HepG2 (cell line): Measurements from ENCODE around the gene SYNE2. TPM values are rescaled to one million over a fixed set of nuclear protein-coding genes. Genes with fewer than 3 reads are reported as not detected.

Source experiments
- ATAC-seq: fragments of 200-7000 bp; cut with Tn5 transposase; 3 replicates; pipeline ENCODE4 v1.9.1; 2020; ENCODE audit warnings: mild to moderate bottlenecking, moderate library complexity
- BruUV-seq: library from RNA; stranded (reverse); fragments of 400-500 nt; replicated peaks from 2 replicates; lab custom pipeline; 2021; lab: Mats Ljungman, UMichigan
- CTCF ChIA-PET: fragments of 300-600 bp; formaldehyde crosslinking; extraction: SDS; loops from one replicate; lab custom pipeline; 2021; ENCODE audit warnings: low total read pairs, inconsistent platforms, low intra/inter-chr PET ratio; lab: Yijun Ruan, JAX
- POLR2A ChIA-PET: fragments of 350-600 bp; sonication (Branson Sonifier 250); formaldehyde crosslinking; loops from one replicate; lab custom pipeline; 2020; ENCODE audit warnings: antibody characterized with exemption, inconsistent platforms; lab: Yijun Ruan, JAX
- DNase-seq: peaks from one replicate; pipeline ENCODE4 v3.0.0-alpha.2; 2015; ENCODE audit warnings: low spot score
- FAIRE-seq: peaks from 3 replicates; lab custom pipeline; 2011; peaks lifted over from hg19 to GRCh38; lab: Jason Lieb, UNC
- H2AFZ ChIP-seq: one replicate; pipeline ENCODE4 v1.6.1; 2011; ENCODE audit warnings: low read length, inconsistent platforms
- H3K27ac ChIP-seq: fragments of 300-600 bp; 3 replicates; pipeline ENCODE4 v1.8.0; 2011; ENCODE audit warnings: mixed run types, mild to moderate bottlenecking, mixed read lengths, low read length, inconsistent platforms; ENCODE audit not compliant: insufficient read depth; ENCODE audit errors: extremely low read length
- H3K27me3 ChIP-seq, 2 experiments: fragments of 200-600 bp in 1 of 2; 2 replicates in 1 of 2; 3 replicates in 1 of 2; pipeline versions ENCODE4 v1.6.0 to v1.8.0; 2011; ENCODE audit warnings: low read length in 2 of 2, mild to moderate bottlenecking in 2 of 2, moderate library complexity in 2 of 2, inconsistent platforms in 1 of 2; ENCODE audit not compliant: insufficient read depth in 2 of 2, control insufficient read depth in 1 of 2
- H3K36me3 ChIP-seq, 2 experiments: fragments of 200-600 bp in 1 of 2; replicated peaks in 1 of 2; 2 replicates in 1 of 2; 3 replicates in 1 of 2; pipeline versions ENCODE4 v1.5.1 to v1.8.0; 2011; ENCODE audit warnings: low read length in 2 of 2, inconsistent platforms in 1 of 2; ENCODE audit not compliant: insufficient read depth in 2 of 2, control insufficient read depth in 1 of 2
- H3K4me1 ChIP-seq: 2 replicates; pipeline ENCODE4 v1.5.1; 2012; ENCODE audit warnings: low read length, inconsistent platforms; ENCODE audit not compliant: insufficient read depth
- H3K4me2 ChIP-seq: 2 replicates; pipeline ENCODE4 v1.6.0; 2011; ENCODE audit warnings: low read depth, low read length, inconsistent platforms
- H3K4me3 ChIP-seq, 3 experiments: fragments of 200-600 bp in 1 of 3; sonication (generic), shearing (Covaris generic) in 1 of 3; replicated peaks in 1 of 3; 2 replicates each; pipeline ENCODE4 v1.5.1; 2011 to 2016; ENCODE audit warnings: low read length in 3 of 3, inconsistent platforms in 2 of 3, low read depth in 2 of 3, mild to moderate bottlenecking in 2 of 3, control low read depth in 1 of 3, mixed read lengths in 1 of 3; ENCODE audit not compliant: insufficient read depth in 1 of 3
- H3K79me2 ChIP-seq: one replicate; pipeline ENCODE4 v1.6.1; 2011; ENCODE audit warnings: low read length, inconsistent platforms; ENCODE audit not compliant: insufficient read depth
- H3K9ac ChIP-seq: 2 replicates; pipeline ENCODE4 v1.6.0; 2011; ENCODE audit warnings: mild to moderate bottlenecking, low read depth, low read length, inconsistent platforms; ENCODE audit not compliant: insufficient read depth
- H3K9me3 ChIP-seq: 2 replicates; pipeline ENCODE4 v1.5.1; 2012; ENCODE audit warnings: mild to moderate bottlenecking, low read length
- H4K20me1 ChIP-seq: 2 replicates; pipeline ENCODE4 v1.6.0; 2011; ENCODE audit warnings: inconsistent platforms, mild to moderate bottlenecking, low read length, moderate library complexity; ENCODE audit not compliant: insufficient read depth
- KLF9 ChIP-seq: IDR thresholded peaks from 2 replicates; pipeline ENCODE4 v1.6.1; 2016; ENCODE audit warnings: low read depth
- MBNL3 ChIP-seq: fragments of 250-450 bp; sonication (Bioruptor Pico); conservative IDR thresholded peaks from 2 replicates; pipeline ENCODE4 v1.8.0; 2022; ENCODE audit warnings: mild to moderate bottlenecking, inconsistent platforms
- SSRP1 ChIP-seq: IDR thresholded peaks from 2 replicates; pipeline ENCODE4 v1.6.1; 2016; ENCODE audit warnings: control low read depth
- ZNF337 ChIP-seq: sonication (generic); formaldehyde crosslinking; IDR thresholded peaks from 2 replicates; pipeline ENCODE4 v1.5.1; 2020; ENCODE audit warnings: missing genetic modification reagents, low read depth, mild to moderate bottlenecking, borderline replicate concordance
- ZNF367 ChIP-seq: sonication (generic); formaldehyde crosslinking; IDR thresholded peaks from 2 replicates; pipeline ENCODE4 v1.4.0; 2020; ENCODE audit warnings: missing genetic modification reagents, borderline replicate concordance
- ZNF772 ChIP-seq: sonication (generic); formaldehyde crosslinking; IDR thresholded peaks from 2 replicates; pipeline ENCODE4 v1.5.0; 2020; ENCODE audit warnings: mild to moderate bottlenecking, missing genetic modification reagents
- ZNF850 ChIP-seq: sonication (generic); formaldehyde crosslinking; conservative IDR thresholded peaks from 2 replicates; pipeline ENCODE4 v1.9.0; 2021; ENCODE audit warnings: mild to moderate bottlenecking, missing genetic modification reagents
- WGBS: methylation state at CpG from one replicate; pipeline ENCODE4 v1.1.6; 2017; ENCODE audit warnings: low lambda C conversion rate; 5-methylcytosine and 5-hydroxymethylcytosine counted together
- in situ Hi-C: cut with HindIII; loops from 2 replicates; pipeline ENCODE4 v1.10.0; 2017; ENCODE audit warnings: low pct_unique_long_range_greater_than_20kb; ENCODE audit not compliant: extremely low pct_ligation_motif_present
- intact Hi-C: fragments of 100-400 bp; cut with micrococcal nuclease; formaldehyde crosslinking; loops from one replicate; pipeline ENCODE4 v1.10.0; 2022; ENCODE audit not compliant: unreplicated experiment
- polyA plus RNA-seq, 8 experiments: library from polyadenylated mRNA; depleted of rRNA in 3 of 8; stranded (reverse) in 7 of 8; unstranded in 1 of 8; fragments of >200 nt; fragmentation: Illumina TruSeq in 4 of 8; extraction: Trizol in 4 of 8; gene quantifications; 2 replicates each; pipeline versions ENCODE4 v1.2.1 to v1.2.3, GENCODE V29; 2011 to 2016; ENCODE audit warnings: low read depth in 4 of 8, missing spikeins in 1 of 8, mixed read lengths in 1 of 8; ENCODE audit not compliant: insufficient read depth in 1 of 8
- total RNA-seq, 5 experiments: library from RNA; depleted of rRNA; stranded (reverse); fragments of >200 nt; fragmentation: Illumina TruSeq; extraction: Trizol; gene quantifications; 2 replicates each; pipeline ENCODE4 v1.2.3, GENCODE V29; 2016; ENCODE audit warnings: low read depth in 1 of 5
- TF ChIP-seq, protein P1 (sequence below): sonication (generic); formaldehyde crosslinking; IDR thresholded peaks from 2 replicates; pipeline ENCODE4 v1.4.0; 2020; ENCODE audit warnings: mild to moderate bottlenecking, missing genetic modification reagents, borderline replicate concordance
- TF ChIP-seq, protein P2 (sequence below): sonication (generic); formaldehyde crosslinking; IDR thresholded peaks from 2 replicates; pipeline ENCODE4 v1.4.0; 2020; ENCODE audit warnings: missing genetic modification reagents
- TF ChIP-seq, protein P3 (sequence below): sonication (generic); formaldehyde crosslinking; IDR thresholded peaks from 2 replicates; pipeline ENCODE4 v1.5.1; 2020; ENCODE audit warnings: missing genetic modification reagents, mild to moderate bottlenecking, borderline replicate concordance
- TF ChIP-seq, protein P4 (sequence below): sonication (generic); formaldehyde crosslinking; IDR thresholded peaks from 2 replicates; pipeline ENCODE4 v1.8.1; 2023; ENCODE audit warnings: mild to moderate bottlenecking, missing genetic modification reagents
- TF ChIP-seq, protein P5 (sequence below): sonication (generic); formaldehyde crosslinking; IDR thresholded peaks from 2 replicates; pipeline ENCODE4 v1.5.1; 2020; ENCODE audit warnings: missing genetic modification reagents, mild to moderate bottlenecking, borderline replicate concordance

SYNE2 gene
- total and polyA plus RNA-seq, 2 of the 13 experiments (the other 11 are each of a cell fraction or from before 2014, with no cell fraction given), result 6.2 to 13.3 TPM

DNA sequence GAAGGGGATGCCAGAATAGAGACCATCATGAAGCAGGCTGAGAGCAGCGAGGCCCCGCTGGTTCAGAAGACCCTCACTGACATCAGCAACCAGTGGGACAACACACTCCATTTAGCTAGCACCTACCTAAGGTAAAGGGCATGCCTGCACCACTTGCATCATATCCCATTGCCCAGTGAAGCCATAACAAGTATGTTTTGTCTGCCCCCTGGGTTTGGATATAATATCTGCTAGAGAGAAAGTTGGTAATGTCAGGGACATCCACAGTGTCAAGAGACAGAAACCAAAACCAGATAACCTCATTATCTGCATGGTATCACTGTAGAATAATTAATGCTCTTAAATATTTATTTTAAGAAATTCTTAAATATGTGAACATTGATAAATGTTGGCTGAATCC is 173.8 kb downstream of the SYNE2 start:
- no peak for FAIRE-seq
- no peak for ATAC-seq
- no peak overlapping the region for H2AFZ ChIP-seq
- in situ Hi-C loops (no loop called here), intact Hi-C loops (no loop called here)
- H3K4me3 ChIP-seq, result no peak overlapping the region
- H3K4me1 ChIP-seq, result no peaks in the 10 kb centered on the region
- CTCF ChIA-PET, result no interaction called here
- no peaks in the 10 kb centered on the region for H3K79me2 ChIP-seq
- no peak overlapping the region for H3K4me2 ChIP-seq
- H3K9ac ChIP-seq, result no peak overlapping the region
- no TSS peak for BruUV-seq
- H4K20me1 ChIP-seq, result no peaks in the 10 kb centered on the region; the same call in 1 of the 2 replicates
- POLR2A ChIA-PET, result no interaction called here
- no peak overlapping the region for H3K27ac ChIP-seq
- 95% methylated on average over 2 of the region's 2 CpGs for WGBS
- no peak for TF ChIP-seq SSRP1 (CRISPR knock-in tag)
- TF ChIP-seq, protein P1, sequence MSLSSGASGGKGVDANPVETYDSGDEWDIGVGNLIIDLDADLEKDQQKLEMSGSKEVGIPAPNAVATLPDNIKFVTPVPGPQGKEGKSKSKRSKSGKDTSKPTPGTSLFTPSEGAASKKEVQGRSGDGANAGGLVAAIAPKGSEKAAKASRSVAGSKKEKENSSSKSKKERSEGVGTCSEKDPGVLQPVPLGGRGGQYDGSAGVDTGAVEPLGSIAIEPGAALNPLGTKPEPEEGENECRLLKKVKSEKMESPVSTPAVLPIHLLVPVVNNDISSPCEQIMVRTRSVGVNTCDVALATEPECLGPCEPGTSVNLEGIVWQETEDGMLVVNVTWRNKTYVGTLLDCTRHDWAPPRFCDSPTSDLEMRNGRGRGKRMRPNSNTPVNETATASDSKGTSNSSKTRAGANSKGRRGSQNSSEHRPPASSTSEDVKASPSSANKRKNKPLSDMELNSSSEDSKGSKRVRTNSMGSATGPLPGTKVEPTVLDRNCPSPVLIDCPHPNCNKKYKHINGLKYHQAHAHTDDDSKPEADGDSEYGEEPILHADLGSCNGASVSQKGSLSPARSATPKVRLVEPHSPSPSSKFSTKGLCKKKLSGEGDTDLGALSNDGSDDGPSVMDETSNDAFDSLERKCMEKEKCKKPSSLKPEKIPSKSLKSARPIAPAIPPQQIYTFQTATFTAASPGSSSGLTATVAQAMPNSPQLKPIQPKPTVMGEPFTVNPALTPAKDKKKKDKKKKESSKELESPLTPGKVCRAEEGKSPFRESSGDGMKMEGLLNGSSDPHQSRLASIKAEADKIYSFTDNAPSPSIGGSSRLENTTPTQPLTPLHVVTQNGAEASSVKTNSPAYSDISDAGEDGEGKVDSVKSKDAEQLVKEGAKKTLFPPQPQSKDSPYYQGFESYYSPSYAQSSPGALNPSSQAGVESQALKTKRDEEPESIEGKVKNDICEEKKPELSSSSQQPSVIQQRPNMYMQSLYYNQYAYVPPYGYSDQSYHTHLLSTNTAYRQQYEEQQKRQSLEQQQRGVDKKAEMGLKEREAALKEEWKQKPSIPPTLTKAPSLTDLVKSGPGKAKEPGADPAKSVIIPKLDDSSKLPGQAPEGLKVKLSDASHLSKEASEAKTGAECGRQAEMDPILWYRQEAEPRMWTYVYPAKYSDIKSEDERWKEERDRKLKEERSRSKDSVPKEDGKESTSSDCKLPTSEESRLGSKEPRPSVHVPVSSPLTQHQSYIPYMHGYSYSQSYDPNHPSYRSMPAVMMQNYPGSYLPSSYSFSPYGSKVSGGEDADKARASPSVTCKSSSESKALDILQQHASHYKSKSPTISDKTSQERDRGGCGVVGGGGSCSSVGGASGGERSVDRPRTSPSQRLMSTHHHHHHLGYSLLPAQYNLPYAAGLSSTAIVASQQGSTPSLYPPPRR (CRISPR knock-in tag), result no peak
- TF ChIP-seq KLF9 (CRISPR knock-in tag), result no peak
- TF ChIP-seq ZNF367 (CRISPR knock-in tag), result no peak
- TF ChIP-seq, protein P2, sequence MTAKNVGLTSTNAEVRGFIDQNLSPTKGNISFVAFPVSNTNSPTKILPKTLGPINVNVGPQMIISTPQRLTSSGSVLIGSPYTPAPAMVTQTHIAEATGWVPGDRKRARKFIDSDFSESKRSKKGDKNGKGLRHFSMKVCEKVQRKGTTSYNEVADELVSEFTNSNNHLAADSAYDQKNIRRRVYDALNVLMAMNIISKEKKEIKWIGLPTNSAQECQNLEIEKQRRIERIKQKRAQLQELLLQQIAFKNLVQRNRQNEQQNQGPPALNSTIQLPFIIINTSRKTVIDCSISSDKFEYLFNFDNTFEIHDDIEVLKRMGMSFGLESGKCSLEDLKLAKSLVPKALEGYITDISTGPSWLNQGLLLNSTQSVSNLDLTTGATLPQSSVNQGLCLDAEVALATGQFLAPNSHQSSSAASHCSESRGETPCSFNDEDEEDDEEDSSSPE (CRISPR knock-in tag), result no peak
- TF ChIP-seq ZNF850, result no peak
- TF ChIP-seq, protein P3, sequence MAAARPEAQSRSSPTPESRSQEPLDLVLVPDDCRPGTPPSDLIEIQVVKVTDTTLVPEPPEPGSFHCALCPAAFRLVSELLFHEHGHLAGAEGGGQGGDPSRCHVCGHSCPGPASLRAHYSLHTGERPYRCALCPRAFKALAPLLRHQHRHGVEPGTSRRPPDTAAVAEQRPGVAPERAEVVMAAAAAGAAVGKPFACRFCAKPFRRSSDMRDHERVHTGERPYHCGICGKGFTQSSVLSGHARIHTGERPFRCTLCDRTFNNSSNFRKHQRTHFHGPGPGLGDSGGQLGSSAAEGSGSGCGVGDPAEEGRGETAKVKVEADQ (CRISPR knock-in tag), result no peak
- TF ChIP-seq, protein P4, sequence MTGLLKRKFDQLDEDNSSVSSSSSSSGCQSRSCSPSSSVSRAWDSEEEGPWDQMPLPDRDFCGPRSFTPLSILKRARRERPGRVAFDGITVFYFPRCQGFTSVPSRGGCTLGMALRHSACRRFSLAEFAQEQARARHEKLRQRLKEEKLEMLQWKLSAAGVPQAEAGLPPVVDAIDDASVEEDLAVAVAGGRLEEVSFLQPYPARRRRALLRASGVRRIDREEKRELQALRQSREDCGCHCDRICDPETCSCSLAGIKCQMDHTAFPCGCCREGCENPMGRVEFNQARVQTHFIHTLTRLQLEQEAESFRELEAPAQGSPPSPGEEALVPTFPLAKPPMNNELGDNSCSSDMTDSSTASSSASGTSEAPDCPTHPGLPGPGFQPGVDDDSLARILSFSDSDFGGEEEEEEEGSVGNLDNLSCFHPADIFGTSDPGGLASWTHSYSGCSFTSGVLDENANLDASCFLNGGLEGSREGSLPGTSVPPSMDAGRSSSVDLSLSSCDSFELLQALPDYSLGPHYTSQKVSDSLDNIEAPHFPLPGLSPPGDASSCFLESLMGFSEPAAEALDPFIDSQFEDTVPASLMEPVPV, result no peak
- no peak for TF ChIP-seq ZNF772
- TF ChIP-seq, protein P5, sequence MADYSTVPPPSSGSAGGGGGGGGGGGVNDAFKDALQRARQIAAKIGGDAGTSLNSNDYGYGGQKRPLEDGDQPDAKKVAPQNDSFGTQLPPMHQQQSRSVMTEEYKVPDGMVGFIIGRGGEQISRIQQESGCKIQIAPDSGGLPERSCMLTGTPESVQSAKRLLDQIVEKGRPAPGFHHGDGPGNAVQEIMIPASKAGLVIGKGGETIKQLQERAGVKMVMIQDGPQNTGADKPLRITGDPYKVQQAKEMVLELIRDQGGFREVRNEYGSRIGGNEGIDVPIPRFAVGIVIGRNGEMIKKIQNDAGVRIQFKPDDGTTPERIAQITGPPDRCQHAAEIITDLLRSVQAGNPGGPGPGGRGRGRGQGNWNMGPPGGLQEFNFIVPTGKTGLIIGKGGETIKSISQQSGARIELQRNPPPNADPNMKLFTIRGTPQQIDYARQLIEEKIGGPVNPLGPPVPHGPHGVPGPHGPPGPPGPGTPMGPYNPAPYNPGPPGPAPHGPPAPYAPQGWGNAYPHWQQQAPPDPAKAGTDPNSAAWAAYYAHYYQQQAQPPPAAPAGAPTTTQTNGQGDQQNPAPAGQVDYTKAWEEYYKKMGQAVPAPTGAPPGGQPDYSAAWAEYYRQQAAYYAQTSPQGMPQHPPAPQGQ (CRISPR knock-in tag), result no peak
- TF ChIP-seq MBNL3 (CRISPR knock-in tag), result no peak
- no peak for TF ChIP-seq ZNF337
- no peak for DNase-seq
- no peaks in the 10 kb centered on the region for H3K27me3 ChIP-seq
- H3K36me3 ChIP-seq, result peaks cover 0 to 2% of the 10 kb centered on the region in 2 experiments; a peak in 2 of 5 replicates
- no peaks in the 10 kb centered on the region for H3K9me3 ChIP-seq
